HG03066 (cell line): ENCODE measurements around the gene UCP1.
"Not testable (repeated sequence)": the region's sequence is repeated elsewhere in the genome, so short reads cannot be mapped to it uniquely, and the experiment has no call there.

Source experiments
- ATAC-seq: cut with Tn5 transposase; IDR thresholded peaks from one replicate; pipeline ENCODE4 v1.9.1; 2021; ENCODE audit warnings: low read depth; ENCODE audit not compliant: unreplicated experiment

Gene UCP1

GRCh38 chr4:140556372-140557085 is 12.2 kb downstream of the UCP1 start:
- peak; percentile 100 for ATAC-seq

DNA sequence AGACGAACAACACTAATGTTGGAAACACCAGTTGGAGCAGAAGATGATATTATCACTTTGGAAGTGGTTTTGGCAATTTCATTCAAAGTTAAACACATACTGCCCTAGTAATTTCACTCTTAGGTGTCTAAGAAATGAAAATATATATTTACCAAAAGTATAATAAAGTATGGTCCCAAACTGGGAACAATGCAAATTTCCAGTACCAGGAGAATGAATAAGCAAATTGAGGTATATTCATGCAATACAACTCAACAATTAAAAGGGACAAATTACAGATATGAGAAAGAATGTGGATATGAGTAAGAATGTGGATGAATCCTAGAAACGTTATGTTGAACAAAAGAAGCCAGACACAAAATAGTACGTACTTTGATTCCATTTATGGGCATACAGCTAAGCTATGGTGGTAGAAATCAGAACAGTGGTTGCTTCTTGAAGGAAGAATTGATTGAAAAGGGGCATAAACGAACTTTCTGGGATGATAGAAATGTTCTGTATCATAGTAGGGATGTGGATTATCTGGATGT is 34.7 kb downstream of the UCP1 start:
- ATAC-seq: no peak

DNA sequence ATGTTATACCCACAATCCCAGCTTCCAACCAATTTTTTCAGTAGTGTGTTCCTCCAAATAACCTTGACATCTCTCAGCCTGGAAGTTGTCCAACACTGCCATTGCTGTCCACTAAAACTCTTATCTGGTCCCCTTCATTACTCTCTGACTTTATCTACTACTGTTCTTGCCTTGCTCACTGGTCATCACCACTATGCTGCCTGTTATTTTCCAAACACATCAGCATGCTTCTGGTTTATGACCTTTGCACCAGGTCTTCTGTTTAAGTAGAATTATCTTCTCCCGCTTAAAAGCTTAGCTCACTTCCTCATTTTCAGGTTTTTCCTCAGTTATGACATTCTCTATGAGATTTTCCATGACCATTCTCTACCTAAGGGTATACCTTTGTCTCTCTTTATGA is 39.3 kb downstream of the UCP1 start:
- ATAC-seq: no peak

DNA sequence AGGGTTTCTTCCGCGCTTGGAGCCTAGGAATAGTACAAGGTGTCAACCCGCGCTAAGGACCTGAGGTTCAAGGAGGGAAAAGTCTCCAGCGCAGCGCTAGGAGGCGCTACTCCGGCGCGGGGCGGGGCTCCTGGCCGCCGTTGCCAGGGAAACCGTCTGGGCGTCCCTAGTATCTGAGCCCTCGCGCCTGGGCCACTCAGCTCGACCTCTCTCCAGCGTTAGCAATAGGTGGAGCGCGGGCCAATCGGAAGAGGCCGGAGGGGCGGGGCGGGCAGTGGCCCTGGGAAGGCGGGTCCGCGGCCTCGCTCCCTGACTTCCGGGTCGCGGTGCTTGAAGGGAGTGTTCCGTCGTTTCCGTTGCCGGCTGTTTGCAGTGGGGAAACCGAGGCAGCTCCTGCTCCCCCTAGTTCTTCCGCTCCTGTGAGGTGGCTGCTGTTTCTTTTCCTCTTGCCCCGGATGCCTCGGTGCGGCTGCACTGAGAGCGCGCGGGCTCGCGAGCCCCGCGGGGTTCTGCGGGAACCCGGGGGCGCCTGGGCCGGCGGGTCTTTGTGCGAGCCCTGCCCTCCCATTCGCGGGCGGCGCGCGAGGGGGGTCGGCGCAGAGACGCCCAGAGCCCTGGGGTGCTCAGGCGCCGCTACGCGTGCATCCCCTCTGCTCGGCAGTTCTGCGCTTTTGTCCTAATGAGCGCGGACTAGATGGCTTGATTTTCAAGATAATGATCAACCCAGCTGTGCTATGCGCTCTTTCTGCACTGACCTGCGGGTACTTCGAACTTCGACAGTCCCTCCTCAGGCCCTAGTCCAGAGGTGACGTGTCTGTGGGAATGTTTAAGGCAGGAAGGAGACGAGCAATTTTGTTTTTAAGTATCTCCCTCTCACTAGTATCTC is 44.7 kb downstream of the UCP1 start, which contains the start of gene ELMOD2:
TSS of gene ELMOD2 (plus strand) at position 312 of the 886 bp plus-strand sequence. CDS start 1,261 bp downstream, outside the sequence.
- peak; percentile 100 for ATAC-seq

DNA sequence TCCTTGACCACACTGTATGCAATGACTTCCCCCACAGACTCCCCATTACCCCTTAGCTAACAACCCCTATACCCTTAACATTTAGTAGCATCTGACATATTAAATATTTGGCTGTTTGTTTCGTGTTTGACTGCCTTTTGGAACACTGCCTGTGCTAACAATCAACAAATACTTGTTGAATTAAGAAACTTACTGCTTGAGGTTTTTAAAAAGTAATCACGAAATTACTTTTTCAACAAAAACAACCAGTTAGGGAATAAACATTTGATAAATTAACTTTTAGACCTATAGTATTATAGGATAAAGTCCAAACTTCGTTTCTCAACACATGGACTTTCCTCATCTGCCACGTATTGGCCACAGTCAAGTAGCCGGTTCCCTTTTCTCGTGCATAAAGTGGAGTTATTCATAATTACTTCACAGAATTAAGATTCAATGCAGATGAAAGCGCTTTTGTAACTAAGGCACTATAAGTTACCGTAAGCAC is 45.3 kb downstream of the UCP1 start:
- peak; percentile 16 for ATAC-seq

DNA sequence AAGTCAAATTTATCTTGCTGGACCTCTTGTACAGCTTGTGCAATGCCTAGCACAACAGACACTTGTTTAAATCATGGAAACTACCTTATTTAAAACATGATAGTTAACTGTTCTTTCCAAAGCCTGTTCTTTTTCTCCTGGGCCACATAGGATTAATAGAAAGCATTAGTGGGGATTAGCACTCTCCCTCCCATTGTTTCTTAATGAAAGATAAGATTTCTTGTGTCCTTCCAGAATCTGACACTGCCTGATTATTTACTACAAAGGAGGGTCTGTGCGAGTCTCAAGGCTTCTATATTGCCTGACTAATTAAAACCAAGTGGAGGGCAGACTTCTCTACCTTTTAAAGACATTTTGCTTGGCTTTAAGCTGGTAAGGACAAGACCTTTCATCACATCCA is 53.3 kb downstream of the UCP1 start:
- no peak for ATAC-seq

GRCh38 chr4:140513765-140514164 is 55.0 kb downstream of the UCP1 start:
- ATAC-seq: not testable (repeated sequence)
